ENCODE measurements around the gene CAMK1D. TPM values are rescaled to one million over a fixed set of nuclear protein-coding genes. Genes with fewer than 3 reads are reported as not detected.

The CAMK1D gene
- total and polyA plus RNA-seq, 4 donors: 1.9 to 19.0 (median 7.6) TPM

DNA sequence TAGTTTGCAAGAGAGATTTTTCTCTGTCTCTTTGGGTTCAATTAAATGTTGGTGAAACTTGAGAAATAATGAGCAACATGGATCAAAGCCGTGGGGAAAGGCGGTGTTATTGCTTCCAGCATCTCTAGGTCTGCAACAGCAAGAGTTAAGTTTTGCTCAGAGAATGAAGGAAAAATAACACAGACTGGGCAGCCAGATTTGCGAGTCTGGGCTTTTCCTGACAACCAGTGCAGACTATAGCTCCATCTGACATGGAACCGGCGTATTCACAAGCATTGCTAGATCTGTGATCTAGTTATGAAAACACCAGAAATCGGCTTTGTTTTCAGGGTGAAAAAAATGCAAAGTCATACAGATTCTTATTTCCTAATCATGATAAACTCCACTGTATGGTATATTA, 110.4 kb downstream of the CAMK1D start:
- no peaks in the 10 kb centered on the region for H3K4me1 ChIP-seq (ENCODE audit: control insufficient read depth in 1 of 2, insufficient read depth in 2 of 2, low read length in 2 of 2)
- H3K27ac ChIP-seq (ENCODE audit: low read depth in 1 of 2, low read length in 2 of 2): no peak overlapping the region
- WGBS, 2 donors: 10 to 14% methylated on average over 6 of the region's 6 CpGs
- H3K9me3 ChIP-seq (ENCODE audit: control insufficient read depth, low read length): no peaks in the 10 kb centered on the region
- no peaks in the 10 kb centered on the region for H3K27me3 ChIP-seq (ENCODE audit: control insufficient read depth in 1 of 2, insufficient read depth in 2 of 2, low read length in 1 of 2)
- intact Hi-C loops (cut with DNase I): no loop called here
- H3K36me3 ChIP-seq (ENCODE audit: control insufficient read depth in 1 of 2, insufficient read depth in 2 of 2, low read length in 1 of 2): no peaks in the 10 kb centered on the region
- no peak for ATAC-seq (ENCODE audit: low FRiP score)
- peak overlapping the region in 1 of 2 donors; percentile 7 for H3K4me3 ChIP-seq (ENCODE audit: low read length in 2 of 2)
- no peak for DNase-seq

- Histone ChIP-seq H3K9me3 (ENCODE audit: control insufficient read depth, low read length) (no peaks in the 10 kb centered on the region), H3K36me3 (ENCODE audit: control insufficient read depth in 1 of 2, insufficient read depth in 2 of 2, low read length in 1 of 2) (no peaks in the 10 kb centered on the region), H3K4me3 (ENCODE audit: low read length in 2 of 2) (no peak overlapping the region), H3K27ac (ENCODE audit: low read depth in 1 of 2, low read length in 2 of 2) (no peak overlapping the region), H3K4me1 (ENCODE audit: control insufficient read depth in 1 of 2, insufficient read depth in 2 of 2, low read length in 2 of 2) (no peaks in the 10 kb centered on the region), H3K27me3 (ENCODE audit: control insufficient read depth in 1 of 2, insufficient read depth in 2 of 2, low read length in 1 of 2) (no peaks in the 10 kb centered on the region)
- DNase-seq (no peak), ATAC-seq (ENCODE audit: low FRiP score) (no peak)
- intact Hi-C loops (cut with DNase I): no loop called here
- WGBS, 2 donors: 92 to 95% methylated on average over 5 of the region's 5 CpGs
Observed at GRCh38 chr10:12463459-12463838, 114.1 kb downstream of the CAMK1D start.

GRCh38 chr10:12465385-12466136, 116.2 kb downstream of the CAMK1D start:
- intact Hi-C loops (cut with DNase I): no loop called here
- H3K4me1 ChIP-seq (ENCODE audit: control insufficient read depth in 1 of 2, insufficient read depth in 2 of 2, low read length in 2 of 2): no peaks in the 10 kb centered on the region

GRCh38 chr10:12466704-12467305, 117.5 kb downstream of the CAMK1D start:
- 82 to 92% methylated on average over 17 of the region's 17 CpGs for WGBS, 2 donors
- intact Hi-C loops (cut with DNase I): no loop called here

More at GRCh38 chr10:12465385-12466136, 116.2 kb downstream of the CAMK1D start:
- Histone ChIP-seq H3K27ac (ENCODE audit: low read depth in 1 of 2, low read length in 2 of 2) (no peak overlapping the region), H3K27me3 (ENCODE audit: control insufficient read depth in 1 of 2, insufficient read depth in 2 of 2, low read length in 1 of 2) (no peaks in the 10 kb centered on the region), H3K4me3 (ENCODE audit: low read length in 2 of 2) (no peak overlapping the region), H3K9me3 (ENCODE audit: control insufficient read depth, low read length) (no peaks in the 10 kb centered on the region), H3K36me3 (ENCODE audit: control insufficient read depth in 1 of 2, insufficient read depth in 2 of 2, low read length in 1 of 2) (no peaks in the 10 kb centered on the region)
- WGBS, 2 donors: 94% methylated on average over 9 of the region's 9 CpGs
- no peak for DNase-seq
- ATAC-seq (ENCODE audit: low FRiP score): no peak

DNA sequence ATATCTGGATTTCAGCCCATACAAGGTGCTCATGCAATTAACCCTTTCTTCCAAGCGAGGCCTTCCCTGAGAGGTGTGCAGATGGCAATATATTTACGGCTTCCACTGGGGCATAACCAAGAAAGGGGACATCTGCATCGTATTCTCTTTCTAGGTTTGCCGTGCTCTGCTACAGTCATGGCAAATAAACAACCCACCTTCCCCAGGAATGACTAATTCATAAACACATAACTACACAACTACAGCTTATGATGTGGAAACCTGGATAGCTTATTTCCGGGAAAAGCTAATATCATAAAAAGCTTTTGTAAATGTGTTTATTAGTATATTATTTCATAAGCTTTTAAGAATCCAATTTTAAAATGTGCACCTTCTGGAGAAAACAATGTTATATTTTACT, 120.0 kb downstream of the CAMK1D start:
- Histone ChIP-seq H3K4me3 (ENCODE audit: low read length in 2 of 2) (no peak overlapping the region), H3K36me3 (ENCODE audit: control insufficient read depth in 1 of 2, insufficient read depth in 2 of 2, low read length in 1 of 2) (no peaks in the 10 kb centered on the region), H3K27me3 (ENCODE audit: control insufficient read depth in 1 of 2, insufficient read depth in 2 of 2, low read length in 1 of 2) (no peaks in the 10 kb centered on the region), H3K27ac (ENCODE audit: low read depth in 1 of 2, low read length in 2 of 2) (no peak overlapping the region), H3K4me1 (ENCODE audit: control insufficient read depth in 1 of 2, insufficient read depth in 2 of 2, low read length in 2 of 2) (no peaks in the 10 kb centered on the region), H3K9me3 (ENCODE audit: control insufficient read depth, low read length) (no peaks in the 10 kb centered on the region)
- no peak for DNase-seq
- intact Hi-C loops (cut with DNase I): no loop called here
- no peak for ATAC-seq (ENCODE audit: low FRiP score)
- WGBS, 2 donors: 96 to 97% methylated on average over 5 of the region's 5 CpGs

More at GRCh38 chr10:12466704-12467305, 117.5 kb downstream of the CAMK1D start:
- H3K27ac ChIP-seq (ENCODE audit: low read depth in 1 of 2, low read length in 2 of 2): no peak overlapping the region
- no peaks in the 10 kb centered on the region for H3K27me3 ChIP-seq (ENCODE audit: control insufficient read depth in 1 of 2, insufficient read depth in 2 of 2, low read length in 1 of 2)
- H3K4me1 ChIP-seq (ENCODE audit: control insufficient read depth in 1 of 2, insufficient read depth in 2 of 2, low read length in 2 of 2): no peaks in the 10 kb centered on the region
- no peaks in the 10 kb centered on the region for H3K9me3 ChIP-seq (ENCODE audit: control insufficient read depth, low read length)
- H3K36me3 ChIP-seq (ENCODE audit: control insufficient read depth in 1 of 2, insufficient read depth in 2 of 2, low read length in 1 of 2): no peaks in the 10 kb centered on the region
- DNase-seq (no peak), ATAC-seq (ENCODE audit: low FRiP score) (no peak)
- no peak overlapping the region for H3K4me3 ChIP-seq (ENCODE audit: low read length in 2 of 2)

- no peaks in the 10 kb centered on the region for H3K36me3 ChIP-seq (ENCODE audit: control insufficient read depth in 1 of 2, insufficient read depth in 2 of 2, low read length in 1 of 2)
- H3K27ac ChIP-seq (ENCODE audit: low read depth in 1 of 2, low read length in 2 of 2): no peak overlapping the region
- no peaks in the 10 kb centered on the region for H3K4me1 ChIP-seq (ENCODE audit: control insufficient read depth in 1 of 2, insufficient read depth in 2 of 2, low read length in 2 of 2)
- H3K9me3 ChIP-seq (ENCODE audit: control insufficient read depth, low read length): no peaks in the 10 kb centered on the region
- intact Hi-C loops (cut with DNase I): no loop called here
- ATAC-seq (ENCODE audit: low FRiP score): no peak
- H3K27me3 ChIP-seq (ENCODE audit: control insufficient read depth in 1 of 2, insufficient read depth in 2 of 2, low read length in 1 of 2): no peaks in the 10 kb centered on the region
- 96 to 97% methylated on average over 10 of the region's 10 CpGs for WGBS, 2 donors
- no peak overlapping the region for H3K4me3 ChIP-seq (ENCODE audit: low read length in 2 of 2)
- DNase-seq: peak in 1 of 2 donors; percentile 12
Observed at GRCh38 chr10:12470719-12471118, 121.4 kb downstream of the CAMK1D start.

GRCh38 chr10:12471135-12471534, 121.8 kb downstream of the CAMK1D start:
- peak in 1 of 2 donors; percentile 9 for DNase-seq
- intact Hi-C loops (cut with DNase I): no loop called here
- Histone ChIP-seq H3K4me1 (ENCODE audit: control insufficient read depth in 1 of 2, insufficient read depth in 2 of 2, low read length in 2 of 2) (no peaks in the 10 kb centered on the region), H3K4me3 (ENCODE audit: low read length in 2 of 2) (no peak overlapping the region), H3K36me3 (ENCODE audit: control insufficient read depth in 1 of 2, insufficient read depth in 2 of 2, low read length in 1 of 2) (no peaks in the 10 kb centered on the region), H3K27ac (ENCODE audit: low read depth in 1 of 2, low read length in 2 of 2) (no peak overlapping the region), H3K9me3 (ENCODE audit: control insufficient read depth, low read length) (no peaks in the 10 kb centered on the region), H3K27me3 (ENCODE audit: control insufficient read depth in 1 of 2, insufficient read depth in 2 of 2, low read length in 1 of 2) (no peaks in the 10 kb centered on the region)
- 75 to 88% methylated on average over 5 of the region's 5 CpGs for WGBS, 2 donors
- ATAC-seq (ENCODE audit: low FRiP score): no peak

- Histone ChIP-seq H3K36me3 (ENCODE audit: control insufficient read depth in 1 of 2, insufficient read depth in 2 of 2, low read length in 1 of 2) (no peaks in the 10 kb centered on the region), H3K27ac (ENCODE audit: low read depth in 1 of 2, low read length in 2 of 2) (no peak overlapping the region), H3K27me3 (ENCODE audit: control insufficient read depth in 1 of 2, insufficient read depth in 2 of 2, low read length in 1 of 2) (no peaks in the 10 kb centered on the region), H3K4me3 (ENCODE audit: low read length in 2 of 2) (no peak overlapping the region), H3K9me3 (ENCODE audit: control insufficient read depth, low read length) (no peaks in the 10 kb centered on the region), H3K4me1 (ENCODE audit: control insufficient read depth in 1 of 2, insufficient read depth in 2 of 2, low read length in 2 of 2) (no peaks in the 10 kb centered on the region)
- peak in 1 of 2 donors; percentile 37 for DNase-seq
- intact Hi-C loops (cut with DNase I): no loop called here
- no peak for ATAC-seq (ENCODE audit: low FRiP score)
- WGBS, 2 donors: 93 to 95% methylated on average over 6 of the region's 6 CpGs
Observed at GRCh38 chr10:12473491-12473890, 124.1 kb downstream of the CAMK1D start.

All from aorta (tissue), 5 donors.